Hematopoietic multipotent progenitor cell treated with erythropoietin and hydrocortisone succinate and interleukin-3 and kit ligand, for 17 days (in vitro differentiated cells): ENCODE results near the gene IRF3.

ENCODE experiments used
- DNase-seq: peaks from one replicate; pipeline ENCODE4 v3.0.0-alpha.2; 2015; ENCODE audit warnings: low spot score

The IRF3 gene

GRCh38 chr19:49669516-49669915 lies 3.9 kb upstream of the IRF3 start:
- DNase-seq = no peak

- DNase-seq = no peak
These were observed 1.8 kb upstream of the IRF3 start for GRCh38 chr19:49667473-49667872.

- DNase-seq = no peak
These were observed 425 bp upstream of the IRF3 start for GRCh38 chr19:49666120-49666444.

GRCh38 chr19:49665036-49665350 lies 664 bp downstream of the IRF3 start:
- DNase-seq = no peak

GRCh38 chr19:49664171-49665035 lies 1.3 kb downstream of the IRF3 start:
- peak; percentile 90 for DNase-seq

- DNase-seq = no peak
These were observed 2.4 kb downstream of the IRF3 start for GRCh38 chr19:49663224-49663623.

GRCh38 chr19:49662011-49662410 lies 3.6 kb downstream of the IRF3 start:
- DNase-seq = no peak

GRCh38 chr19:49660338-49660961 lies 5.2 kb downstream of the IRF3 start:
- DNase-seq = no peak

GRCh38 chr19:49658566-49659442 lies 6.9 kb downstream of the IRF3 start:
- DNase-seq = no peak

- DNase-seq = no peak
These were observed 7.5 kb downstream of the IRF3 start for GRCh38 chr19:49658139-49658517.

- no peak for DNase-seq
These were observed 8.0 kb downstream of the IRF3 start for GRCh38 chr19:49657493-49658138.

- no peak for DNase-seq
These were observed 9.1 kb downstream of the IRF3 start for GRCh38 chr19:49656456-49657109.

GRCh38 chr19:49655570-49656455 lies 9.8 kb downstream of the IRF3 start:
- no peak for DNase-seq

GRCh38 chr19:49654581-49654980 lies 11.1 kb downstream of the IRF3 start:
- no peak for DNase-seq

- no peak for DNase-seq
These were observed 12.2 kb downstream of the IRF3 start for GRCh38 chr19:49653466-49653806.

GRCh38 chr19:49652551-49653465 lies 12.8 kb downstream of the IRF3 start:
- DNase-seq = no peak

- DNase-seq = no peak
These were observed 13.7 kb downstream of the IRF3 start for GRCh38 chr19:49651820-49652550.

- no peak for DNase-seq
These were observed 14.4 kb downstream of the IRF3 start for GRCh38 chr19:49651029-49651819.
